HFFc6 (cell line): ENCODE results near the gene FHAD1. TPM values are rescaled to one million over a fixed set of nuclear protein-coding genes. Genes with fewer than 3 reads are reported as not detected.
"Not testable (repeated sequence)": the region's sequence is repeated elsewhere in the genome, so short reads cannot be mapped to it uniquely, and the experiment has no call there.

Experiments
- DNase-seq: peaks from one replicate; pipeline ENCODE4 v3.0.0-alpha.2; 2018
- H3K27ac Mint-ChIP-seq: 2 replicates; pipeline ENCODE4 v1.8.0; 2020; ENCODE audit warnings: mild to moderate bottlenecking, mixed read lengths
- H3K27me3 Mint-ChIP-seq: 2 replicates; pipeline ENCODE4 v1.8.0; 2021; ENCODE audit warnings: mild to moderate bottlenecking, moderate library complexity, mixed read lengths; ENCODE audit not compliant: insufficient read depth
- H3K36me3 Mint-ChIP-seq: 2 replicates; pipeline ENCODE4 v1.8.0; 2021; ENCODE audit warnings: low read depth, mixed read lengths
- H3K4me1 Mint-ChIP-seq: 2 replicates; pipeline ENCODE4 v1.8.0; 2020; ENCODE audit warnings: low read depth, mixed read lengths
- H3K4me3 Mint-ChIP-seq: 2 replicates; pipeline ENCODE4 v1.8.0; 2020; ENCODE audit warnings: mild to moderate bottlenecking, moderate library complexity, mixed read lengths
- H3K9me3 Mint-ChIP-seq: 2 replicates; pipeline ENCODE4 v1.8.0; 2020; ENCODE audit warnings: mild to moderate bottlenecking, mixed read lengths
- total RNA-seq, 6 experiments: library from RNA; stranded (reverse); fragmentation: NEBNext Ultra II Directional; extraction: Animal tissue kit (Norgen Biotek cat#: 25700); gene quantifications; 2 replicates in 1 of 6; 3 replicates in 5 of 6; pipeline ENCODE4 v1.2.3, GENCODE V29; 2021
- TF ChIP-seq, protein P1 (sequence below): fragments of 200-600 bp; sonication (generic); IDR thresholded peaks from 2 replicates; pipeline ENCODE4 v1.5.0; 2021; ENCODE audit warnings: antibody characterized with exemption, mild to moderate bottlenecking

Gene FHAD1
- total RNA-seq, 6 experiments from 2014 or later: 0.16 to 0.25 TPM; not detected in 4

DNA sequence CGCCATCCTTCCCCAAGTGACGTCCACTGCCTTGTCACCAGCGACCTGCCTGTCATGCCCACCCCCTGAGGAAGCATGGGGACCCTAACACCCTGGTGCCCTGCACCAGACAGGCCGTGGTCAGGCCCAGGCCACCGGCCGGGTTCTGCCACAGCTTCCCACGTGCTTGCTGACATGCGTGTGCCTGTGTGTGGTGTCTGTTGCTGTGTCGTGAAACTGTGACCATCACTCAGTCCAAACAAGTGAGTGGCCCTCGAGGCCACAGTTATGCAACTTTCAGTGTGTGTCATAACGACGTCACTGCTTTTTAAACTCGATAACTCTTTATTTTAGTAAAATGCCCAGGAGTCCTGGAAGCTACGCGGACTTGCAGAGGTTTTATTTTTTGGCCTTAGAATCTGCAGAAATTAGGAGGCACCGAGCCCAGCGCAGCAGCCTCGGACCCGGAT, 182.7 kb downstream of the FHAD1 start:
- H3K27me3 Mint-ChIP-seq: no peaks in the 10 kb centered on the region; the same call in 1 of the 2 replicates
- TF ChIP-seq, protein P1, sequence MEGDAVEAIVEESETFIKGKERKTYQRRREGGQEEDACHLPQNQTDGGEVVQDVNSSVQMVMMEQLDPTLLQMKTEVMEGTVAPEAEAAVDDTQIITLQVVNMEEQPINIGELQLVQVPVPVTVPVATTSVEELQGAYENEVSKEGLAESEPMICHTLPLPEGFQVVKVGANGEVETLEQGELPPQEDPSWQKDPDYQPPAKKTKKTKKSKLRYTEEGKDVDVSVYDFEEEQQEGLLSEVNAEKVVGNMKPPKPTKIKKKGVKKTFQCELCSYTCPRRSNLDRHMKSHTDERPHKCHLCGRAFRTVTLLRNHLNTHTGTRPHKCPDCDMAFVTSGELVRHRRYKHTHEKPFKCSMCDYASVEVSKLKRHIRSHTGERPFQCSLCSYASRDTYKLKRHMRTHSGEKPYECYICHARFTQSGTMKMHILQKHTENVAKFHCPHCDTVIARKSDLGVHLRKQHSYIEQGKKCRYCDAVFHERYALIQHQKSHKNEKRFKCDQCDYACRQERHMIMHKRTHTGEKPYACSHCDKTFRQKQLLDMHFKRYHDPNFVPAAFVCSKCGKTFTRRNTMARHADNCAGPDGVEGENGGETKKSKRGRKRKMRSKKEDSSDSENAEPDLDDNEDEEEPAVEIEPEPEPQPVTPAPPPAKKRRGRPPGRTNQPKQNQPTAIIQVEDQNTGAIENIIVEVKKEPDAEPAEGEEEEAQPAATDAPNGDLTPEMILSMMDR: no peak
- peaks cover 9% of the 10 kb centered on the region; the same call in 1 of the 2 replicates for H3K36me3 Mint-ChIP-seq
- peaks cover 33% of the 10 kb centered on the region for H3K4me1 Mint-ChIP-seq
- H3K4me3 Mint-ChIP-seq: no peak overlapping the region
- no peaks in the 10 kb centered on the region for H3K9me3 Mint-ChIP-seq
- peak; percentile 56 for DNase-seq
- H3K27ac Mint-ChIP-seq: peak overlapping the region; percentile 77

DNA sequence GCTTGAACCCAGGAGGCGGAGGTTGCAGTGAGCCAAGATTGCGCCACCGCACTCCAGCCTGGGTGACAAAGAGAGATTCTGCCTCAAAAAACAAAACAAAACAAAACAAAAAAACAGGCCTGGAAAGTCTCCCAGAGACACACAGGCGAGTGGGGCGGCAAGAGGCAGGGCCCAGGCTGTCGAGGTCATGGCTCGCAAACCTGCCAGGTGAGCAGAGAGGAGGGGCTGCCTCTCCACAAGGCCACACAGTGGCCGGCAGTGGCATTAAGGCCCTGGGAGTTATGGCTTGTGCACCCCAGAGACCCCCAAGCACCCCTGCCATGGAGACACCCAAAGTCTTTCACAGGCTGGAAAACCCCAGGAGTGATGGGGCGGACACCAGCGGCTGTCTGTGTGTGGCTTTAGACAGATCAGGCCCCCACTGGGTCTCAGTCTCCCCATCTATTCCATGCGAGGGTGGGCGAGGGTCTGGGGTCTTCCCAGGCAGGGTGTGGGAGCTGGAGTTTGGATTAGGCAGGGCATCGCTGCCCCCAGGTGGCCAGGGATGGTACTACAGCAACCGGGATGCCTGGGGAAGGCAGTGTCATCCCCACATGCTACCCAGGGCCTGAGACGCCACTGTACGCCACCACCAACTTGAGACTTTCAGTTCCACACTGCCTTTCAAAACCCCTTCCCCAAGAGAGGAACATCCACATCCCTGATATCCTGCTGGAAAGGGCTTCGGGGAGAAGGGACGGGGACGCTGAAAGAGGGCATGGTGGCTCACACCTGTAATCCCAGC, 184.0 kb downstream of the FHAD1 start:
- Mint-ChIP-seq H3K9me3 (no peaks in the 10 kb centered on the region), H3K4me3 (no peak overlapping the region), H3K36me3 (peaks cover 8% of the 10 kb centered on the region; the same call in 1 of the 2 replicates), H3K27me3 (no peaks in the 10 kb centered on the region; the same call in 1 of the 2 replicates), H3K4me1 (peaks cover 31% of the 10 kb centered on the region), H3K27ac (peak overlapping the region; percentile 51; the same call in 1 of the 2 replicates)
- TF ChIP-seq, protein P1: peak; percentile 99
- peak; percentile 12 for DNase-seq

- H3K27me3 Mint-ChIP-seq: no peaks in the 10 kb centered on the region; the same call in 1 of the 2 replicates
- no peak overlapping the region for H3K4me3 Mint-ChIP-seq
- TF ChIP-seq, protein P1: no peak
- no peaks in the 10 kb centered on the region for H3K9me3 Mint-ChIP-seq
- peaks cover 25% of the 10 kb centered on the region for H3K4me1 Mint-ChIP-seq
- H3K36me3 Mint-ChIP-seq: peaks cover 2% of the 10 kb centered on the region; the same call in 1 of the 2 replicates
- DNase-seq: no peak
- peak overlapping the region; percentile 51; the same call in 1 of the 2 replicates for H3K27ac Mint-ChIP-seq
These were observed 184.5 kb downstream of the FHAD1 start for GRCh38 chr1:15431571-15431948.

DNA sequence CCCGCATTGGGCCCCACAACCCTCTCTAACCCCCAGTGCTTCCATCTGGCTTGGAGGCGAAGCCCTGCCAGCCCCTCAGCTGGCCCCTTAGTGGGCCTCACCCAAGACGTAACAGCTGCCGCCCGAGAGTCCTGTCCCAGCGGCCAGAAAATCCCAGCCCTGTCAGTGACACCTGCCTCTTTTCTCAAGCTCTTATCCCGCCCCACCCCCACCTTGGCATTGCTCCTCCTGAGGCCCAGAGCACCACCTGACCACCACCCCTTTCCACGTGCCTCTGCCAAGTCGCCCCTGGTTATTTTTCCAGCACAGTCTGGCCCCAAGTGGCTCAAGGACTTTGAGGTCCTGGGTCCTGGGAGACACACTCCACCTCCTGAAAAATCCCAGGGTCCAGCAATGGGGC, 185.3 kb downstream of the FHAD1 start:
- H3K4me1 Mint-ChIP-seq: peaks cover 22% of the 10 kb centered on the region
- no peaks in the 10 kb centered on the region; the same call in 1 of the 2 replicates for H3K27me3 Mint-ChIP-seq
- no peaks in the 10 kb centered on the region for H3K36me3 Mint-ChIP-seq
- H3K9me3 Mint-ChIP-seq: no peaks in the 10 kb centered on the region
- H3K4me3 Mint-ChIP-seq: no peak overlapping the region
- TF ChIP-seq, protein P1: no peak
- DNase-seq: no peak
- H3K27ac Mint-ChIP-seq: peak overlapping the region; percentile 60; the same call in 1 of the 2 replicates

- DNase-seq: no peak
- H3K9me3 Mint-ChIP-seq: no peaks in the 10 kb centered on the region
- peak overlapping the region; percentile 60; the same call in 1 of the 2 replicates for H3K27ac Mint-ChIP-seq
- no peaks in the 10 kb centered on the region for H3K36me3 Mint-ChIP-seq
- H3K4me3 Mint-ChIP-seq: no peak overlapping the region
- peaks cover 22% of the 10 kb centered on the region for H3K4me1 Mint-ChIP-seq
- H3K27me3 Mint-ChIP-seq: no peaks in the 10 kb centered on the region
- TF ChIP-seq, protein P1: no peak
These were observed 186.4 kb downstream of the FHAD1 start for GRCh38 chr1:15433471-15433870.

GRCh38 chr1:15434739-15435138, 187.7 kb downstream of the FHAD1 start:
- not testable (repeated sequence) for H3K27ac Mint-ChIP-seq, H3K36me3 Mint-ChIP-seq

More at GRCh38 chr1:15434739-15435138, 187.7 kb downstream of the FHAD1 start:
- H3K27me3 Mint-ChIP-seq, H3K9me3 Mint-ChIP-seq, H3K4me3 Mint-ChIP-seq, DNase-seq: not testable (repeated sequence)
- H3K4me1 Mint-ChIP-seq: peaks cover 19% of the 10 kb centered on the region
